Gastrocnemius medialis (tissue), 4 donors: ENCODE measurements around the gene RPE. TPM values are rescaled to one million over a fixed set of nuclear protein-coding genes. Genes with fewer than 3 reads are reported as not detected.

ENCODE experiments used
- ATAC-seq, 2 donors: fragments of 150-250 bp; one replicate each; pipeline ENCODE4 v1.9.1; 2016
- DNase-seq, 2 donors: peaks; one replicate each; pipeline ENCODE4 v3.0.0-alpha.2; 2019
- H3K27ac ChIP-seq, 4 donors: fragments of 200-600 bp; sonication (generic); 1 replicate in 1 of 4; 2 replicates in 3 of 4; pipeline ENCODE4 v1.5.1; 2016 to 2018; ENCODE audit warnings: mild to moderate bottlenecking in 2 of 4, moderate library complexity in 1 of 4
- H3K27me3 ChIP-seq, 3 donors: fragments of 200-600 bp; sonication (generic) in 2 of 3; 1 replicate in 1 of 3; 2 replicates in 2 of 3; pipeline versions ENCODE4 v1.5.1 to v1.6.0; 2016 to 2019; ENCODE audit warnings: mild to moderate bottlenecking in 1 of 3, moderate library complexity in 1 of 3
- H3K36me3 ChIP-seq, 2 donors: fragments of 200-600 bp; sonication (generic) in 1 of 2; one replicate each; pipeline ENCODE4 v1.5.1; 2017 to 2018
- H3K4me1 ChIP-seq, 2 donors: fragments of 200-600 bp; sonication (generic) in 1 of 2; one replicate each; pipeline ENCODE4 v1.5.1; 2016 to 2017; ENCODE audit warnings: mild to moderate bottlenecking in 2 of 2
- H3K4me3 ChIP-seq, 4 donors: fragments of 200-600 bp; sonication (generic) in 3 of 4; 1 replicate in 1 of 4; 2 replicates in 3 of 4; pipeline ENCODE4 v1.5.1; 2016 to 2019; ENCODE audit warnings: mild to moderate bottlenecking in 2 of 4
- H3K9me3 ChIP-seq, 3 donors: fragments of 200-600 bp; sonication (generic) in 2 of 3; 1 replicate in 1 of 3; 2 replicates in 2 of 3; pipeline ENCODE4 v1.5.1; 2016 to 2019
- CTCF ChIP-seq, 5 experiments: fragments of 450-650 bp in 3 of 5; fragments of 200-600 bp in 2 of 5; sonication (generic) in 2 of 5; IDR thresholded peaks in 4 of 5; conservative IDR thresholded peaks in 1 of 5; 1 replicate in 4 of 5; 2 replicates in 1 of 5; pipeline ENCODE4 v1.5.1; 2016 to 2019; ENCODE audit warnings: antibody characterized with exemption in 5 of 5, mild to moderate bottlenecking in 3 of 5, moderate library complexity in 3 of 5
- POLR2A ChIP-seq, 2 donors: fragments of 450-650 bp; IDR thresholded peaks; one replicate each; pipeline ENCODE4 v1.6.1; 2017; ENCODE audit warnings: antibody characterized with exemption in 2 of 2, mild to moderate bottlenecking in 2 of 2, moderate library complexity in 2 of 2
- in situ Hi-C, 4 donors: fragments of 200-750 bp; cut with MboI; loops; one replicate each; pipeline versions ENCODE4 v1.15.0 to v1.8.0; 2017; ENCODE audit warnings: low sequenced_read_pairs in 4 of 4
- intact Hi-C: fragments of 100-400 bp; cut with DNase I; formaldehyde crosslinking; loops from one replicate; pipeline ENCODE4 v1.15.1; 2023; ENCODE audit warnings: low total_unique reads
- total RNA-seq, 4 donors: library from RNA; depleted of rRNA; stranded (reverse); fragments of >200 nt; gene quantifications; one replicate each; pipeline versions ENCODE4 v1.1.0 to v1.2.3, GENCODE V29; 2016

RPE gene
- total RNA-seq, 4 donors from 2014 or later, result 9.2 to 73.5 (median 23.2) TPM

- H3K4me3 ChIP-seq, result no peak overlapping the region
- intact Hi-C loops (loop anchor here (10.0 kb wide), 1 partner anchor 294 kb away; no protein-coding TSS in a partner anchor), in situ Hi-C loops (no loop called here)
- no peaks in the 10 kb centered on the region for H3K27me3 ChIP-seq
- TF ChIP-seq POLR2A (IDR thresholded peaks at IDR 0.05) (no peak), CTCF (IDR thresholded peaks at IDR 0.05 in 4 of 5, conservative IDR thresholded peaks at IDR 0.05 in 1 of 5) (no peak)
- H3K27ac ChIP-seq, result no peak overlapping the region
- DNase-seq, result no peak
- no peaks in the 10 kb centered on the region for H3K9me3 ChIP-seq
- ATAC-seq, result no peak
- H3K4me1 ChIP-seq, result peaks cover 30 to 31% of the 10 kb centered on the region in 2 donors
- no peaks in the 10 kb centered on the region for H3K36me3 ChIP-seq
These were observed 1.7 kb upstream of the RPE start for GRCh38 chr2:210000464-210001324.

GRCh38 chr2:210003359-210003758, 921 bp downstream of the RPE start:
- H3K4me3 ChIP-seq, result peak overlapping the region; percentile 94 to 98 (median 95)
- in situ Hi-C loops (no loop called here), intact Hi-C loops (loop anchor here (2.0 to 10.0 kb wide), 2 partner anchors 167 to 291 kb away; partner anchors contain the start of gene KANSL1L)
- H3K9me3 ChIP-seq, result no peaks in the 10 kb centered on the region
- no peaks in the 10 kb centered on the region for H3K36me3 ChIP-seq
- H3K27ac ChIP-seq, result peak overlapping the region in 2 of 4 donors; percentile 79 to 88
- TF ChIP-seq CTCF (IDR thresholded peaks at IDR 0.05 in 4 of 5, conservative IDR thresholded peaks at IDR 0.05 in 1 of 5), result no peak
- no peak for TF ChIP-seq POLR2A (IDR thresholded peaks at IDR 0.05)
- H3K27me3 ChIP-seq, result no peaks in the 10 kb centered on the region
- peaks cover 37 to 51% of the 10 kb centered on the region in 2 donors for H3K4me1 ChIP-seq
- ATAC-seq, result no peak
- DNase-seq, result no peak

- ATAC-seq, result no peak
- Histone ChIP-seq H3K9me3 (no peaks in the 10 kb centered on the region), H3K36me3 (no peaks in the 10 kb centered on the region), H3K27me3 (no peaks in the 10 kb centered on the region), H3K4me1 (peaks cover 37 to 51% of the 10 kb centered on the region in 2 donors), H3K4me3 (no peak overlapping the region), H3K27ac (peak overlapping the region in 2 of 4 donors; percentile 36 to 52)
- no peak for DNase-seq
- in situ Hi-C loops, result no loop called here
- no peak for TF ChIP-seq CTCF (IDR thresholded peaks at IDR 0.05 in 4 of 5, conservative IDR thresholded peaks at IDR 0.05 in 1 of 5)
- no peak for TF ChIP-seq POLR2A (IDR thresholded peaks at IDR 0.05)
- intact Hi-C loops, result loop anchor here (10.0 kb wide), 1 partner anchor 290 kb away; no protein-coding TSS in a partner anchor
These were observed 2.4 kb downstream of the RPE start for GRCh38 chr2:210004881-210005280.

- Histone ChIP-seq H3K4me1 (peaks cover 34 to 47% of the 10 kb centered on the region in 2 donors), H3K36me3 (peaks cover 0 to 16% of the 10 kb centered on the region in 2 donors), H3K4me3 (no peak overlapping the region), H3K9me3 (no peaks in the 10 kb centered on the region), H3K27me3 (no peaks in the 10 kb centered on the region), H3K27ac (no peak overlapping the region)
- TF ChIP-seq POLR2A (IDR thresholded peaks at IDR 0.05) (no peak), CTCF (IDR thresholded peaks at IDR 0.05 in 4 of 5, conservative IDR thresholded peaks at IDR 0.05 in 1 of 5) (no peak)
- in situ Hi-C loops, result no loop called here
- DNase-seq, result no peak
- intact Hi-C loops, result loop anchor here (10.0 kb wide), 1 partner anchor 287 kb away; no protein-coding TSS in a partner anchor
- no peak for ATAC-seq
These were observed 5.5 kb downstream of the RPE start for GRCh38 chr2:210007895-210008294.
